Measurements from ENCODE around the gene ZC3H8.

GRCh38 chr2:112277596-112278220 is 22.9 kb upstream of the ZC3H8 start:
- TF ChIP-seq EZH2 (IDR thresholded peaks at IDR 0.05; ENCODE audit: insufficient read depth, poor library complexity, severe bottlenecking): no peak
- TF ChIP-seq EZH2phosphoT487 (IDR thresholded peaks at IDR 0.05; ENCODE audit: insufficient read depth, low read depth): no peak
